GM23248 (cell line): ENCODE results near the gene PPP2R5C.

ENCODE experiments used
- EZH2 ChIP-seq: fragments of 200-600 bp; sonication (generic); IDR thresholded peaks from 2 replicates; pipeline ENCODE4 v1.6.1; 2018; ENCODE audit warnings: antibody characterized with exemption, mild to moderate bottlenecking; ENCODE audit not compliant: insufficient read depth, poor library complexity, severe bottlenecking
- EZH2phosphoT487 ChIP-seq: fragments of 200-600 bp; sonication (generic); IDR thresholded peaks from 2 replicates; pipeline ENCODE4 v1.6.1; 2018; ENCODE audit warnings: antibody characterized with exemption, moderate library complexity, mild to moderate bottlenecking, low read depth; ENCODE audit not compliant: insufficient read depth

GRCh38 chr14:101839661-101840060 is 78.2 kb downstream of the PPP2R5C start:
- no peak for TF ChIP-seq EZH2
- no peak for TF ChIP-seq EZH2phosphoT487
